Brain microvascular endothelial cell (primary cell): Measurements from ENCODE around the gene GDPD5.

Experiments used
- DNase-seq: peaks from one replicate; pipeline ENCODE4 v3.0.0-alpha.2; 2020
- H3K27ac ChIP-seq: fragments of 250-450 bp; sonication (Bioruptor Pico); 2 replicates; pipeline ENCODE4 v1.5.1; 2020; ENCODE audit warnings: mild to moderate bottlenecking, moderate library complexity
- H3K27me3 ChIP-seq: fragments of 250-450 bp; sonication (Bioruptor Pico); replicated peaks from 2 replicates; pipeline ENCODE4 v1.5.1; 2020; ENCODE audit warnings: mild to moderate bottlenecking
- H3K36me3 ChIP-seq: fragments of 250-450 bp; sonication (Bioruptor Pico); replicated peaks from 2 replicates; pipeline ENCODE4 v1.5.1; 2020; ENCODE audit warnings: mild to moderate bottlenecking
- H3K4me3 ChIP-seq: 2 replicates; pipeline ENCODE4 v1.5.1; 2011; ENCODE audit warnings: low read depth, mild to moderate bottlenecking, control low read depth, low read length, moderate library complexity
- in situ Hi-C: cut with HindIII; loops from 2 replicates; pipeline ENCODE4 v1.10.0; 2017; ENCODE audit warnings: low sequenced_read_pairs, low pct_ligation_motif_present
- TF ChIP-seq, protein P1 (sequence below): IDR thresholded peaks from 2 replicates; pipeline ENCODE4 v1.5.1; 2011; ENCODE audit warnings: low read depth, mild to moderate bottlenecking, moderate library complexity, low read length, control low read depth, inconsistent platforms; ENCODE audit errors: missing control alignments

The GDPD5 gene

DNA sequence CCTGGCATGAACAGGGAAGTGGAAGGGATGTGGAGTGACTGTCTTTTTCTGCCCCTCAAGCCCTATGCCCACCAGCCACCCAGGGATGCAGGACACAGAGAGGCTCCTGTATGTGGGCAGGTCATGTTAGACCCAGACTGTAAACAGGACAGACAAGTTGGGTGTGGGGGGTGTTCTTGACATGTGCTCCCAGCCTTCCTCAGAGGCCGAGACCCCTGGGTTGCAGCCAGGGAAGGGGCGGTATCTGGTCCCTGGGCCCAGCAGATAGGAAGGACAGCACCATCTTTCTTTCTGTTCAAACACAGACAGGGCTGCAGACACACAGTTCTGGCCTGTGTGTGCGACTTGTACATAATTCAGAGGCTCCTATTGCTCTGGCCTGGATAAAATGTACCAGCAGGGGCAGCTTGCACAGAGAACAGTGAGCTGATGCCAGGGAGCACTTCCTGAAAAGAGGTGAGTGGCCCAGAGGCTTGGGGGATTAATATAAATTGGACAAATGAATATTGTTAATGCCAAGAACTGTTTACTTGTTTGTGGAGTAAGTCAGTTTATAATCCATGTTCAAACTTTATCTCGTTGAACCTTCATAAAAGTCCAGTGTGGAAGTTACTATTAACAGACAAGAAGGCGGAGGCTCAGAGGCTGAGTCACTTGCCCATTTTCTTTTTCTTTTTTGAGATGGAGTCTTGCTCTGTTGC is 16.6 kb downstream of the GDPD5 start:
- Histone ChIP-seq H3K4me3 (no peak overlapping the region), H3K27ac (no peak overlapping the region), H3K36me3 (no peaks in the 10 kb centered on the region), H3K27me3 (no peaks in the 10 kb centered on the region)
- no peak for DNase-seq
- TF ChIP-seq, protein P1, sequence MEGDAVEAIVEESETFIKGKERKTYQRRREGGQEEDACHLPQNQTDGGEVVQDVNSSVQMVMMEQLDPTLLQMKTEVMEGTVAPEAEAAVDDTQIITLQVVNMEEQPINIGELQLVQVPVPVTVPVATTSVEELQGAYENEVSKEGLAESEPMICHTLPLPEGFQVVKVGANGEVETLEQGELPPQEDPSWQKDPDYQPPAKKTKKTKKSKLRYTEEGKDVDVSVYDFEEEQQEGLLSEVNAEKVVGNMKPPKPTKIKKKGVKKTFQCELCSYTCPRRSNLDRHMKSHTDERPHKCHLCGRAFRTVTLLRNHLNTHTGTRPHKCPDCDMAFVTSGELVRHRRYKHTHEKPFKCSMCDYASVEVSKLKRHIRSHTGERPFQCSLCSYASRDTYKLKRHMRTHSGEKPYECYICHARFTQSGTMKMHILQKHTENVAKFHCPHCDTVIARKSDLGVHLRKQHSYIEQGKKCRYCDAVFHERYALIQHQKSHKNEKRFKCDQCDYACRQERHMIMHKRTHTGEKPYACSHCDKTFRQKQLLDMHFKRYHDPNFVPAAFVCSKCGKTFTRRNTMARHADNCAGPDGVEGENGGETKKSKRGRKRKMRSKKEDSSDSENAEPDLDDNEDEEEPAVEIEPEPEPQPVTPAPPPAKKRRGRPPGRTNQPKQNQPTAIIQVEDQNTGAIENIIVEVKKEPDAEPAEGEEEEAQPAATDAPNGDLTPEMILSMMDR: no peak
- in situ Hi-C loops: no loop called here

- TF ChIP-seq, protein P1: no peak
- H3K4me3 ChIP-seq: no peak overlapping the region
- H3K36me3 ChIP-seq: no peaks in the 10 kb centered on the region
- DNase-seq: no peak
- H3K27ac ChIP-seq: no peak overlapping the region
- no peaks in the 10 kb centered on the region for H3K27me3 ChIP-seq
- in situ Hi-C loops: no loop called here
Observed at GRCh38 chr11:75508051-75508561, 17.6 kb downstream of the GDPD5 start.

DNA sequence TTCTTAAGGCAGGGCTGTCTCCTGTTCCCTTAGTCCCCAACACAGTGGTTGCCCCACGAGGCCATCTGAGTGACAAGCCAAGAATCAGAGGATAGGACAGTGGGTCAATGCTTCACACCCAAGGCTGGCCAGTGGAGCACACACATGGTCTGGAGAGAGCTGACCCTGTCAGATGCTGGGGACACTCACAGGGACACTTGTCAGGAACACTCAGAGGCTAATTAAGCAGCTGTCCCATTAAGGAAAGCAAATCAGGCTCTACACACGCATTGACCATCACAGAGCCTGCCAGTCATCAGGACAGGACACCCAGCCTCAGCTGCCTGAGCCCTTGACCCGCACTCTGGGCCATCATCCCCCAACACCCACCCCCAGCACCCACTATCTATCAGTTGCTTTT is 18.2 kb downstream of the GDPD5 start:
- no peak overlapping the region for H3K27ac ChIP-seq
- no peaks in the 10 kb centered on the region for H3K27me3 ChIP-seq
- in situ Hi-C loops: no loop called here
- TF ChIP-seq, protein P1: no peak
- no peak for DNase-seq
- no peak overlapping the region for H3K4me3 ChIP-seq
- no peaks in the 10 kb centered on the region for H3K36me3 ChIP-seq

- Histone ChIP-seq H3K4me3 (no peak overlapping the region), H3K36me3 (no peaks in the 10 kb centered on the region), H3K27me3 (no peaks in the 10 kb centered on the region), H3K27ac (no peak overlapping the region)
- DNase-seq: no peak
- in situ Hi-C loops: no loop called here
- TF ChIP-seq, protein P1: no peak
Observed at GRCh38 chr11:75506827-75507226, 18.9 kb downstream of the GDPD5 start.

DNA sequence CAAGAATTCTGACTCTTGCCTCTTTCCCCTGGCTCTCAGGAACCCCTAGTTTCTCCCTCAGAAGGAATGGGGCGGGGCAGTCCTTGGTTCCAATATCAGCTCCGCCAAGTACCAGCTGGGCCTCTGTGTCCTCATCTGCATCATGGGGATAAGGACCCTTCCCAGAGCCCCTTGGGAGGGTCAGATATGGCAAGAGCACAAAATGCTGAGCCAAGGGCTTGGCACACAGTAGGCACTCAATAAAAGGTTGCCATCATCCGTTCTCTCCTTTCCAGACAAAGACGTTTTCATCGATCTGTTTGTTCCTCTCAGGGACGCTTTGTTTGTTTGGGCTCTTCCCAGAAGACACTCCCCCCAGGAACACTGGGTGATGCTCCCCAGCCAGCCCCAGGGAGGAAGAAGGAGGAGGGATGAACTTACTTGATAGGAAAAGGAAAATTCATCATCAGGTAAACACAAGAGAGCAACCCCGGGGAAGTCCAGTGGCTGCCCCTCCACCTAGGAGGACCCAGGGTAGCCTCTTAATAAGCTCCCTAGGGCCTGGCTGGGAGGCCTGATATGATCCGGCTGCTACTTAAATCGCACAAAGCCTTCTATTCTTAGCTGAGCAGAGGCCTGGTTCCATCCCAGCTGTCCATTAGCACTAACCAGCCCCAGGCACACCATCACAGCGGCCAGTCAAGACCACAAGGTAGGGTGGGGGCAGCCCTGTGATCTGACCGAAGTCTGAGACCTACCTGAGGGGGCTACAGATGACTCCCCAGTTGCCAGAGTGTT is 19.6 kb downstream of the GDPD5 start:
- in situ Hi-C loops: no loop called here
- Histone ChIP-seq H3K4me3 (no peak overlapping the region), H3K36me3 (no peaks in the 10 kb centered on the region), H3K27me3 (no peaks in the 10 kb centered on the region), H3K27ac (no peak overlapping the region)
- TF ChIP-seq, protein P1: no peak
- no peak for DNase-seq
